Neuron (in vitro differentiated cells): ENCODE measurements around the gene FBRSL1.
"Not testable (repeated sequence)": the region's sequence is repeated elsewhere in the genome, so short reads cannot be mapped to it uniquely, and the experiment has no call there.

Experiments
- H2AFZ ChIP-seq: one replicate; pipeline ENCODE4 v1.6.1; 2013; ENCODE audit warnings: low read depth, mild to moderate bottlenecking, inconsistent platforms, low read length, moderate library complexity
- H3K27me3 ChIP-seq: one replicate; pipeline ENCODE4 v1.6.1; 2013; ENCODE audit warnings: low read length; ENCODE audit not compliant: insufficient read depth
- H3K36me3 ChIP-seq: one replicate; pipeline ENCODE4 v1.6.1; 2013; ENCODE audit warnings: low read length; ENCODE audit not compliant: insufficient read depth
- H3K4me1 ChIP-seq: one replicate; pipeline ENCODE4 v1.6.1; 2013; ENCODE audit warnings: low read length; ENCODE audit not compliant: insufficient read depth
- H3K4me3 ChIP-seq: 2 replicates; pipeline ENCODE4 v1.5.1; 2013; ENCODE audit warnings: mild to moderate bottlenecking, low read length, moderate library complexity
- H3K9me3 ChIP-seq: one replicate; pipeline ENCODE4 v1.6.1; 2013; ENCODE audit warnings: low read length

The FBRSL1 gene

GRCh38 chr12:132458441-132458840 lies 31.5 kb upstream of the FBRSL1 start:
- Histone ChIP-seq H3K4me1 (no peaks in the 10 kb centered on the region), H3K4me3 (no peak overlapping the region), H3K36me3 (no peaks in the 10 kb centered on the region), H2AFZ (no peak overlapping the region), H3K27me3 (peaks cover 6% of the 10 kb centered on the region), H3K9me3 (no peaks in the 10 kb centered on the region)

GRCh38 chr12:132458846-132459641 lies 30.9 kb upstream of the FBRSL1 start:
- Histone ChIP-seq H3K4me3 (no peak overlapping the region), H3K27me3 (peaks cover under 1% of the 10 kb centered on the region), H3K4me1 (no peaks in the 10 kb centered on the region), H3K9me3 (no peaks in the 10 kb centered on the region), H2AFZ (no peak overlapping the region), H3K36me3 (no peaks in the 10 kb centered on the region)

- Histone ChIP-seq H2AFZ (no peak overlapping the region), H3K9me3 (no peaks in the 10 kb centered on the region), H3K36me3 (no peaks in the 10 kb centered on the region), H3K4me1 (no peaks in the 10 kb centered on the region), H3K4me3 (no peak overlapping the region), H3K27me3 (no peaks in the 10 kb centered on the region)
Observed at GRCh38 chr12:132460571-132460970, 29.4 kb upstream of the FBRSL1 start.

GRCh38 chr12:132461526-132461925 lies 28.4 kb upstream of the FBRSL1 start:
- H2AFZ ChIP-seq, result no peak overlapping the region
- no peak overlapping the region for H3K4me3 ChIP-seq

GRCh38 chr12:132462788-132463187 lies 27.2 kb upstream of the FBRSL1 start:
- Histone ChIP-seq H3K9me3 (no peaks in the 10 kb centered on the region), H3K4me3 (no peak overlapping the region), H2AFZ (no peak overlapping the region), H3K36me3 (no peaks in the 10 kb centered on the region), H3K27me3 (no peaks in the 10 kb centered on the region), H3K4me1 (no peaks in the 10 kb centered on the region)

More at GRCh38 chr12:132461526-132461925, 28.4 kb upstream of the FBRSL1 start:
- no peaks in the 10 kb centered on the region for H3K9me3 ChIP-seq
- no peaks in the 10 kb centered on the region for H3K27me3 ChIP-seq
- H3K4me1 ChIP-seq, result no peaks in the 10 kb centered on the region
- H3K36me3 ChIP-seq, result no peaks in the 10 kb centered on the region

GRCh38 chr12:132463284-132463924 lies 26.5 kb upstream of the FBRSL1 start:
- not testable (repeated sequence) for H3K27me3 ChIP-seq

GRCh38 chr12:132464304-132464703 lies 25.6 kb upstream of the FBRSL1 start:
- H3K27me3 ChIP-seq, H3K4me1 ChIP-seq, H3K9me3 ChIP-seq, H3K4me3 ChIP-seq, H2AFZ ChIP-seq, H3K36me3 ChIP-seq: not testable (repeated sequence)

More at GRCh38 chr12:132463284-132463924, 26.5 kb upstream of the FBRSL1 start:
- H2AFZ ChIP-seq, H3K9me3 ChIP-seq, H3K36me3 ChIP-seq, H3K4me3 ChIP-seq, H3K4me1 ChIP-seq: not testable (repeated sequence)

- Histone ChIP-seq H3K4me3 (no peak overlapping the region), H3K27me3 (no peaks in the 10 kb centered on the region), H3K9me3 (no peaks in the 10 kb centered on the region)
Observed at GRCh38 chr12:132464820-132465219, 25.1 kb upstream of the FBRSL1 start.

GRCh38 chr12:132465269-132466190 lies 24.4 kb upstream of the FBRSL1 start:
- H3K27me3 ChIP-seq, result no peaks in the 10 kb centered on the region
- no peak overlapping the region for H3K4me3 ChIP-seq
- no peaks in the 10 kb centered on the region for H3K9me3 ChIP-seq
- no peak overlapping the region for H2AFZ ChIP-seq
- no peaks in the 10 kb centered on the region for H3K4me1 ChIP-seq
- H3K36me3 ChIP-seq, result no peaks in the 10 kb centered on the region

More at GRCh38 chr12:132464820-132465219, 25.1 kb upstream of the FBRSL1 start:
- H2AFZ ChIP-seq, result no peak overlapping the region
- no peaks in the 10 kb centered on the region for H3K4me1 ChIP-seq
- no peaks in the 10 kb centered on the region for H3K36me3 ChIP-seq

GRCh38 chr12:132466241-132467201 lies 23.4 kb upstream of the FBRSL1 start:
- no peak overlapping the region for H2AFZ ChIP-seq
- H3K4me1 ChIP-seq, result no peaks in the 10 kb centered on the region
- no peaks in the 10 kb centered on the region for H3K9me3 ChIP-seq
- no peaks in the 10 kb centered on the region for H3K36me3 ChIP-seq
- H3K27me3 ChIP-seq, result peaks cover 2% of the 10 kb centered on the region
- H3K4me3 ChIP-seq, result no peak overlapping the region

GRCh38 chr12:132467511-132467910 lies 22.4 kb upstream of the FBRSL1 start:
- no peak overlapping the region for H3K4me3 ChIP-seq
- H3K9me3 ChIP-seq, result peaks cover 2% of the 10 kb centered on the region
- H2AFZ ChIP-seq, result no peak overlapping the region
- H3K4me1 ChIP-seq, result no peaks in the 10 kb centered on the region
- H3K27me3 ChIP-seq, result peaks cover 2% of the 10 kb centered on the region
- H3K36me3 ChIP-seq, result no peaks in the 10 kb centered on the region

GRCh38 chr12:132469423-132469822 lies 20.5 kb upstream of the FBRSL1 start:
- Histone ChIP-seq H2AFZ (no peak overlapping the region), H3K9me3 (peaks cover 5% of the 10 kb centered on the region), H3K27me3 (peaks cover 2% of the 10 kb centered on the region), H3K4me1 (no peaks in the 10 kb centered on the region), H3K36me3 (no peaks in the 10 kb centered on the region), H3K4me3 (no peak overlapping the region)
